ENCODE data around the gene SQSTM1. TPM values are rescaled to one million over a fixed set of nuclear protein-coding genes. Genes with fewer than 3 reads are reported as not detected.

SQSTM1 gene
- total and polyA plus RNA-seq, 2 experiments from 2014 or later: 211 to 265 TPM

GRCh38 chr5:179821298-179822058 lies 773 bp downstream of the SQSTM1 start:
- H4K20me1 ChIP-seq (ENCODE audit: insufficient read depth): peaks cover 11% of the 10 kb centered on the region; the same call in 1 of the 2 replicates

GRCh38 chr5:179822059-179822432 lies 1.3 kb downstream of the SQSTM1 start:
- Histone ChIP-seq H3K36me3 (ENCODE audit: low read depth) (peaks cover 20% of the 10 kb centered on the region), H3K27ac (peak overlapping the region; percentile 91; the same call in 1 of the 2 replicates), H4K20me1 (ENCODE audit: insufficient read depth) (peaks cover 11% of the 10 kb centered on the region; the same call in 1 of the 2 replicates), H3F3A (ENCODE audit: insufficient read depth) (no peaks in the 10 kb centered on the region; the same call in 1 of the 2 replicates), H3K79me2 (ENCODE audit: insufficient read depth) (peaks cover 45% of the 10 kb centered on the region), H3K4me1 (ENCODE audit: insufficient read depth) (peaks cover 33% of the 10 kb centered on the region), H3K27me3 (replicated peaks; ENCODE audit: insufficient read depth) (no peaks in the 10 kb centered on the region), H2AFZ (no peak overlapping the region), H3K4me3 (peak overlapping the region; percentile 78), H3K9me2 (ENCODE audit: insufficient read depth) (no peaks in the 10 kb centered on the region), H3K4me2 (ENCODE audit: unreplicated experiment) (peak overlapping the region; percentile 77), H3K9me3 (ENCODE audit: low read depth) (no peaks in the 10 kb centered on the region), H3K9ac (peak overlapping the region; percentile 97)
- 85 to 86% methylated on average over 3 of the region's 3 CpGs for WGBS, 2 experiments (ENCODE audit: low coverage in 1 of 2, low lambda C conversion rate in 2 of 2, missing lambda C conversion rate in 2 of 2)
- in situ Hi-C loops (cut with MboI): no loop called here
- TF ChIP-seq EZH2 (IDR thresholded peaks at IDR 0.05; ENCODE audit: insufficient read depth, poor library complexity, severe bottlenecking) (no peak), EZH2phosphoT487 (IDR thresholded peaks at IDR 0.05; ENCODE audit: insufficient read depth, low read depth) (no peak)
- no peak for DNase-seq

More at GRCh38 chr5:179821298-179822058, 773 bp downstream of the SQSTM1 start:
- Histone ChIP-seq H3K9me3 (ENCODE audit: low read depth) (no peaks in the 10 kb centered on the region), H3K4me3 (peak overlapping the region; percentile 78), H3K27ac (peak overlapping the region; percentile 91), H2AFZ (no peak overlapping the region), H3K9ac (peak overlapping the region; percentile 97), H3K4me1 (ENCODE audit: insufficient read depth) (peaks cover 33% of the 10 kb centered on the region), H3K4me2 (ENCODE audit: unreplicated experiment) (peak overlapping the region; percentile 77), H3K27me3 (replicated peaks; ENCODE audit: insufficient read depth) (no peaks in the 10 kb centered on the region), H3K79me2 (ENCODE audit: insufficient read depth) (peaks cover 39% of the 10 kb centered on the region), H3F3A (ENCODE audit: insufficient read depth) (no peaks in the 10 kb centered on the region; the same call in 1 of the 2 replicates), H3K9me2 (ENCODE audit: insufficient read depth) (no peaks in the 10 kb centered on the region), H3K36me3 (ENCODE audit: low read depth) (peaks cover 15% of the 10 kb centered on the region)
- in situ Hi-C loops (cut with MboI): no loop called here
- 0% methylated on average over 33 to 49 of the region's 54 CpGs for WGBS, 2 experiments (ENCODE audit: low coverage in 1 of 2, low lambda C conversion rate in 2 of 2, missing lambda C conversion rate in 2 of 2)
- DNase-seq: peak; percentile 98
- TF ChIP-seq EZH2phosphoT487 (IDR thresholded peaks at IDR 0.05; ENCODE audit: insufficient read depth, low read depth) (no peak), EZH2 (IDR thresholded peaks at IDR 0.05; ENCODE audit: insufficient read depth, poor library complexity, severe bottlenecking) (no peak)

GRCh38 chr5:179822444-179822990 lies 1.8 kb downstream of the SQSTM1 start:
- in situ Hi-C loops (cut with MboI): no loop called here
- H3K27ac ChIP-seq: no peak overlapping the region
- no peak overlapping the region for H2AFZ ChIP-seq

DNA sequence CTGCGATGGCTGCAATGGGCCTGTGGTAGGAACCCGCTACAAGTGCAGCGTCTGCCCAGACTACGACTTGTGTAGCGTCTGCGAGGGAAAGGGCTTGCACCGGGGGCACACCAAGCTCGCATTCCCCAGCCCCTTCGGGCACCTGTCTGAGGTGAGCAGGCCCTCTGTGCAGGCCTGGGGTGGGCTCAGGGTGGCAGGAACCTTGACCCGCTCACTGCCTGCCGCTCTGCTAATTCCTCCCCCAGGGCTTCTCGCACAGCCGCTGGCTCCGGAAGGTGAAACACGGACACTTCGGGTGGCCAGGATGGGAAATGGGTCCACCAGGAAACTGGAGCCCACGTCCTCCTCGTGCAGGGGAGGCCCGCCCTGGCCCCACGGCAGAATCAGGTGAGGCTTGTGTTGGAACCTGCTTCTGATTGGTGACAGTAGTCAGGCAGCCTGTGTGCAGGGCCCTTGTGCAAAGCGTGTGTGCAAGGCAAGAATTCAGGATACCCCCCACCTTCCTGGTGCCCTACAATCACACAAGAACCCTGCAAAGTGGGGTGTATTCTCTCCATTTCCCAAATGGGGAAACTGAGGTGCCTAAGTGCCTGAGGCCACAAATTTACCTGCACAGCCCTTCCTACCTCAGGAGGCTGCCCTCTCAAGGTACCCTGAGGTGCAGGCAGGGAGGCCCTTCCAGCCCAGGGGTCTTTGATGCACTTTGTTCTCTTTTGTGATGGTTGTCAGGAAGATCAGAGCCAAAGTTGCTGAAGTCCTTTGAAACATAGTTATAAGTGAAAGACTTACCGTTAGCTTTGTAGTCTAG lies 3.4 kb downstream of the SQSTM1 start:
- in situ Hi-C loops (cut with MboI): no loop called here
- 90% methylated on average over 21 of the region's 22 CpGs for WGBS, 2 experiments (ENCODE audit: low coverage in 1 of 2, low lambda C conversion rate in 2 of 2, missing lambda C conversion rate in 2 of 2)
- no peak for DNase-seq
- no peaks in the 10 kb centered on the region for H3K27me3 ChIP-seq (replicated peaks; ENCODE audit: insufficient read depth)
- no peak overlapping the region for H2AFZ ChIP-seq
- TF ChIP-seq EZH2phosphoT487 (IDR thresholded peaks at IDR 0.05; ENCODE audit: insufficient read depth, low read depth): no peak
- no peak for TF ChIP-seq EZH2 (IDR thresholded peaks at IDR 0.05; ENCODE audit: insufficient read depth, poor library complexity, severe bottlenecking)
- peaks cover 12% of the 10 kb centered on the region for H3F3A ChIP-seq (ENCODE audit: insufficient read depth)
- no peaks in the 10 kb centered on the region for H3K9me3 ChIP-seq (ENCODE audit: low read depth)
- no peaks in the 10 kb centered on the region for H3K9me2 ChIP-seq (ENCODE audit: insufficient read depth)
- H3K9ac ChIP-seq: no peak overlapping the region
- peaks cover 37% of the 10 kb centered on the region for H3K36me3 ChIP-seq (ENCODE audit: low read depth)
- peaks cover 11% of the 10 kb centered on the region; the same call in 1 of the 2 replicates for H4K20me1 ChIP-seq (ENCODE audit: insufficient read depth)
- no peak overlapping the region for H3K27ac ChIP-seq
- H3K79me2 ChIP-seq (ENCODE audit: insufficient read depth): peaks cover 64% of the 10 kb centered on the region
- no peak overlapping the region for H3K4me2 ChIP-seq (ENCODE audit: unreplicated experiment)
- no peak overlapping the region for H3K4me3 ChIP-seq
- H3K4me1 ChIP-seq (ENCODE audit: insufficient read depth): peaks cover 27% of the 10 kb centered on the region

More at GRCh38 chr5:179822444-179822990, 1.8 kb downstream of the SQSTM1 start:
- Histone ChIP-seq H3K9me2 (ENCODE audit: insufficient read depth) (no peaks in the 10 kb centered on the region), H3K4me3 (peak overlapping the region; percentile 78), H3K9me3 (ENCODE audit: low read depth) (no peaks in the 10 kb centered on the region), H3K79me2 (ENCODE audit: insufficient read depth) (peaks cover 50% of the 10 kb centered on the region), H4K20me1 (ENCODE audit: insufficient read depth) (peaks cover 11% of the 10 kb centered on the region; the same call in 1 of the 2 replicates), H3K4me1 (ENCODE audit: insufficient read depth) (peaks cover 31% of the 10 kb centered on the region), H3K27me3 (replicated peaks; ENCODE audit: insufficient read depth) (no peaks in the 10 kb centered on the region), H3K36me3 (ENCODE audit: low read depth) (peaks cover 24% of the 10 kb centered on the region), H3K4me2 (ENCODE audit: unreplicated experiment) (peak overlapping the region; percentile 77), H3K9ac (peak overlapping the region; percentile 97), H3F3A (ENCODE audit: insufficient read depth) (peaks cover 3% of the 10 kb centered on the region)
- TF ChIP-seq EZH2phosphoT487 (IDR thresholded peaks at IDR 0.05; ENCODE audit: insufficient read depth, low read depth) (no peak), EZH2 (IDR thresholded peaks at IDR 0.05; ENCODE audit: insufficient read depth, poor library complexity, severe bottlenecking) (no peak)
- 37% methylated on average over 8 of the region's 8 CpGs for WGBS, 2 experiments (ENCODE audit: low coverage in 1 of 2, low lambda C conversion rate in 2 of 2, missing lambda C conversion rate in 2 of 2)
- peak; percentile 22 for DNase-seq

Data from GM23248 (cell line).